SK-N-MC (cell line): ENCODE data around the gene FAM234B.

Experiments used
- EZH2 ChIP-seq: fragments of 200-600 bp; sonication (generic); IDR thresholded peaks from one replicate; pipeline ENCODE4 v1.6.1; 2017; ENCODE audit warnings: antibody characterized with exemption
- FOXP2 ChIP-seq: optimal IDR thresholded peaks from 2 replicates; pipeline ENCODE3; 2011; ENCODE audit warnings: mild to moderate bottlenecking, moderate library complexity; ENCODE audit not compliant: insufficient read depth; ENCODE audit errors: extremely low read length, control extremely low read depth
- POLR2AphosphoS5 ChIP-seq: IDR thresholded peaks from 2 replicates; pipeline ENCODE4 v1.6.1; 2012; ENCODE audit warnings: mild to moderate bottlenecking, low read depth, low read length, borderline replicate concordance

DNA sequence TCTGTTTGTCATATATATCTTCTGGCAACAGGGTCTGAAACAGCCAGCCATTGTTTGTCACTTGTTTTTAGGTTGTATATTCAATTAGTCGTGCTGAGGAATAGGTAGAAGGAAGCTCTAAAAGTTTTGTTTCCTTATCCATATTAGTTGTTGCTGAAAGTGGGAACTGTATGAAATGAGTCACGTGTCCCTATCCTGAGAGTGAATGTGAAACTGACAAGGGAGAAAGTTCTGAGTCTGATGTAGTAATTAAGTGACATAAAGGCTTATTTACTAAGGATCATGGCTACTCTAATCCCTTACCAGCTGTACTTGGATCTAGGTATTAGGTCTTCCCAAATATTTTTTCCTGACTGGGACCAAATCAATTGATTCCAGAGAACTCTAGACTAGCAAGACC lies 16.4 kb downstream of the FAM234B start:
- TF ChIP-seq POLR2AphosphoS5: no peak
- no peak for TF ChIP-seq EZH2
- no peak for TF ChIP-seq FOXP2
